ENCODE measurements around the gene HNRNPH3.

Gene HNRNPH3

DNA sequence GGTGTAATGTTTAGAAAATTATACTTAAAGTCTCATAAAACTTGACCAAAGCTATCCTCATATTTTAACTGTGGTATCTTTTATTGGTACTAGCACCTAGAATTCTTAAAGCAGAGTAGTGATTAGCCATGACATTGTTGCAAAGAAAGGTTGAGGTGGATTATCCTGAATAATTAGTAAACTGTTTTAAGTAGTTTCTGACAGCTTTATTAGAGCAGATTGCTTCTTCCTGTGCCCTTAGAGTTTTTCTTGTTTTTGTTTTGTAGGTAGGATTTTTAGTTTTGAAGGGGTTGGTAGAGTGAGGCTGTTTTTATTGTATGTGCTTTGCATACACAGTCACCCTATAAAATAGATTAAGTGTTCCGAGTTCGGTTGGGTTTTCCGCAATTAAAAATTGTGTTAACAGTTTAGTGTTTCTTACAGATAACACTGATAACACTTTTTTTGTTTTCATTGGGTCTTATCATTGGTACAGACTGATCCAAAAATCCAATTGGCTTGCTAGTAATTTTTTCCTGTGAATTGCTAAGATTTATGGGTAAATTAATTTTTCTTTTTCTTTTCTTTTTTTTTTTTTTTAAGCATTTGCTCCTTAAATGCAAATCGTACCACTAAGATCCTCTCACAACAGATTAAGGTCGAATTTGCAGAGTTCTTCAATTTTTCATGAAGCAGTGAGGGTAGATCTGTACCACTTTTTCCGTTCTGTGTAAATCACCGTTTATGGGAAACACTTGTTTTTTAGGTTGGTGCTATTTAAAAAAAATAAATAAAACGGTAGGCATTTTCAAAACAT lies 3.0 kb downstream of the HNRNPH3 start:
- Histone ChIP-seq H3K79me2 (ENCODE audit: insufficient read depth, low read length) (peaks cover 76% of the 10 kb centered on the region), H3K36me3 (ENCODE audit: insufficient read depth, low read length) (peaks cover 70% of the 10 kb centered on the region), H2AFZ (ENCODE audit: low read length) (no peak overlapping the region), H3K4me3 (ENCODE audit: low read depth, low read length, poor library complexity, severe bottlenecking) (peak overlapping the region; percentile 91), H3K4me1 (ENCODE audit: insufficient read depth, low read length, severe bottlenecking) (peaks cover 54% of the 10 kb centered on the region), H4K20me1 (ENCODE audit: insufficient read depth, low read length) (0 out of 2 replicates have a peak, but pooled peaks cover 11% of the 10 kb centered on the region), H3K9ac (ENCODE audit: low read length) (peak overlapping the region; percentile 95), H3K27me3 (ENCODE audit: insufficient read depth, low read length) (no peaks in the 10 kb centered on the region), H3K4me2 (ENCODE audit: low read length) (peak overlapping the region; percentile 89), H3K9me2 (ENCODE audit: low read depth, low read length) (no peaks in the 10 kb centered on the region), H3K9me3 (ENCODE audit: low read length) (no peaks in the 10 kb centered on the region), H3F3A (ENCODE audit: insufficient read depth, low read length) (no peaks in the 10 kb centered on the region), H3K27ac (ENCODE audit: low read depth, low read length, poor library complexity, severe bottlenecking) (peak overlapping the region; percentile 37)
- TF ChIP-seq EZH2 (IDR thresholded peaks at IDR 0.05; ENCODE audit: borderline replicate concordance, low read length) = no peak
- TF ChIP-seq, protein P1, sequence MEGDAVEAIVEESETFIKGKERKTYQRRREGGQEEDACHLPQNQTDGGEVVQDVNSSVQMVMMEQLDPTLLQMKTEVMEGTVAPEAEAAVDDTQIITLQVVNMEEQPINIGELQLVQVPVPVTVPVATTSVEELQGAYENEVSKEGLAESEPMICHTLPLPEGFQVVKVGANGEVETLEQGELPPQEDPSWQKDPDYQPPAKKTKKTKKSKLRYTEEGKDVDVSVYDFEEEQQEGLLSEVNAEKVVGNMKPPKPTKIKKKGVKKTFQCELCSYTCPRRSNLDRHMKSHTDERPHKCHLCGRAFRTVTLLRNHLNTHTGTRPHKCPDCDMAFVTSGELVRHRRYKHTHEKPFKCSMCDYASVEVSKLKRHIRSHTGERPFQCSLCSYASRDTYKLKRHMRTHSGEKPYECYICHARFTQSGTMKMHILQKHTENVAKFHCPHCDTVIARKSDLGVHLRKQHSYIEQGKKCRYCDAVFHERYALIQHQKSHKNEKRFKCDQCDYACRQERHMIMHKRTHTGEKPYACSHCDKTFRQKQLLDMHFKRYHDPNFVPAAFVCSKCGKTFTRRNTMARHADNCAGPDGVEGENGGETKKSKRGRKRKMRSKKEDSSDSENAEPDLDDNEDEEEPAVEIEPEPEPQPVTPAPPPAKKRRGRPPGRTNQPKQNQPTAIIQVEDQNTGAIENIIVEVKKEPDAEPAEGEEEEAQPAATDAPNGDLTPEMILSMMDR (IDR thresholded peaks at IDR 0.05; ENCODE audit: low read length) = no peak

DNA sequence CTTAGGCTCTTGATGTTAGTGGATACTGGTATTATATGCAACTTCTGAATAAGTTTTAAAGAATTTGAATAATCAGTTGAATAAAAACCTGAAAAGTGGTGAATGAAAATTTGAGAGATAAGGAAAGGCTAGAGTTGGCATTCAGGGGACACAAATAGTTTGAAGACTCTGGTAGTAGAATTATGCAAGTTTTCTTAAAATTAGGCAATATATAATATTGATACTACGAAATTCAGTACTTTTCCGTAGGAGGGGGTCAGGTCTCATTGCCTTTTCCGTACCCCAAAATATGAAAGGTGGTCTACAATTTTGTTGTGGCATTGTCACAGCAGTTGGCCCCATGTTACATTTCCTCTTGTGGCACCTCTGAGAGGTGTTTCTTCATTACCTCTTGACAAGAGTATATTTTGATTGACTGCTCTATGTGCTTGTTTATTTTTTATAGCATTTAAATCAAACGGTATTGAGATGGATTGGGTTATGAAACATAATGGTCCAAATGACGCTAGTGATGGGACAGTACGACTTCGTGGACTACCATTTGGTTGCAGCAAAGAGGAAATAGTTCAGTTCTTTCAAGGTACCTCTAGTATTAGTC lies 5.0 kb downstream of the HNRNPH3 start:
- no peak overlapping the region for H3K27ac ChIP-seq (ENCODE audit: low read depth, low read length, poor library complexity, severe bottlenecking)
- H2AFZ ChIP-seq (ENCODE audit: low read length) = no peak overlapping the region
- peak overlapping the region; percentile 89 for H3K4me2 ChIP-seq (ENCODE audit: low read length)
- H3K27me3 ChIP-seq (ENCODE audit: insufficient read depth, low read length) = no peaks in the 10 kb centered on the region
- TF ChIP-seq EZH2 (IDR thresholded peaks at IDR 0.05; ENCODE audit: borderline replicate concordance, low read length) = no peak
- TF ChIP-seq, protein P1 (IDR thresholded peaks at IDR 0.05; ENCODE audit: low read length) = no peak
- peak overlapping the region; percentile 91 for H3K4me3 ChIP-seq (ENCODE audit: low read depth, low read length, poor library complexity, severe bottlenecking)
- peaks cover 82% of the 10 kb centered on the region for H3K79me2 ChIP-seq (ENCODE audit: insufficient read depth, low read length)
- no peaks in the 10 kb centered on the region for H3K9me3 ChIP-seq (ENCODE audit: low read length)
- peaks cover 39% of the 10 kb centered on the region for H3K4me1 ChIP-seq (ENCODE audit: insufficient read depth, low read length, severe bottlenecking)
- H3K36me3 ChIP-seq (ENCODE audit: insufficient read depth, low read length) = peaks cover 90% of the 10 kb centered on the region
- H3K9ac ChIP-seq (ENCODE audit: low read length) = peak overlapping the region; percentile 27; the same call in 1 of the 2 replicates
- H3K9me2 ChIP-seq (ENCODE audit: low read depth, low read length) = no peaks in the 10 kb centered on the region
- 0 out of 2 replicates have a peak, but pooled peaks cover 11% of the 10 kb centered on the region for H4K20me1 ChIP-seq (ENCODE audit: insufficient read depth, low read length)
- H3F3A ChIP-seq (ENCODE audit: insufficient read depth, low read length) = no peaks in the 10 kb centered on the region

DNA sequence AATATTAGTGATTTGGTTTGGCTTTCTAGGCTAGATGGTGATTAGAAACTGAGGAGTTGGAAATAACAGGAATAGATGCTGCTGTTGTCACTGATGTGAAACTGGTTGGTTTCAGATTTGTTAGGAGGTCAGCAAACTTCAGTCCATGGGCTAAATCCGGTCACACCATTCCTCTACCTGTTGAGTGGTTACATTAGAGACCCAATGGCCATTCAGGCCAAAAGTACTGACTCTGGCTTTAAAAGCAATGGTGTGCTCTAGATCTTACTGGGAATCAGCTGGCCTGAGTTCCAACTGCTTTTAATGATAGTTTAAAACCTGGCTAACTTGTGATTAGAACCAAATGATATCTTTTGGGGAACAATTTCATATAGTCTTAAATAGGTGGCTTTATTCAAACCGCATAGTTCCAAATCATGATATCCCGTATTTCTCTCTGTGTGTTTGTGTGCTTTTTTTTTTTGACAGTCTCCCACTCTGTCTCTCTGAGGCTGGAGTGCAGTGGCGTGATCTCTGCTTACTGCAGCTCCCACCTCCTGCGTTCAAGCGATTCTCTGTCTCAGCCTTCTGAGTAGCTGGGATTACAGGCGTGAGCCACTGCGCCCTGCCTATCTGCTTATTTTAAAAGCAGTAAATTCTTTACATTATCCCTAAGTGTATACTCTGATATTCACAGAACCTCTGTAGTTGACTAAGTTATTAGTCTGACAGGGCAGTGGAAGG lies 8.7 kb downstream of the HNRNPH3 start:
- no peak for TF ChIP-seq EZH2 (IDR thresholded peaks at IDR 0.05; ENCODE audit: borderline replicate concordance, low read length)
- TF ChIP-seq, protein P1 (IDR thresholded peaks at IDR 0.05; ENCODE audit: low read length) = no peak
- Histone ChIP-seq H3K36me3 (ENCODE audit: insufficient read depth, low read length) (peaks cover 99% of the 10 kb centered on the region), H3K79me2 (ENCODE audit: insufficient read depth, low read length) (peaks cover 46% of the 10 kb centered on the region), H3K9me2 (ENCODE audit: low read depth, low read length) (no peaks in the 10 kb centered on the region), H3K4me3 (ENCODE audit: low read depth, low read length, poor library complexity, severe bottlenecking) (no peak overlapping the region), H2AFZ (ENCODE audit: low read length) (no peak overlapping the region), H3K27ac (ENCODE audit: low read depth, low read length, poor library complexity, severe bottlenecking) (no peak overlapping the region), H3K27me3 (ENCODE audit: insufficient read depth, low read length) (no peaks in the 10 kb centered on the region), H4K20me1 (ENCODE audit: insufficient read depth, low read length) (0 out of 2 replicates have a peak, but pooled peaks cover 11% of the 10 kb centered on the region), H3K9ac (ENCODE audit: low read length) (no peak overlapping the region), H3K4me1 (ENCODE audit: insufficient read depth, low read length, severe bottlenecking) (peaks cover 23% of the 10 kb centered on the region), H3K9me3 (ENCODE audit: low read length) (no peaks in the 10 kb centered on the region), H3F3A (ENCODE audit: insufficient read depth, low read length) (peaks cover 6% of the 10 kb centered on the region; the same call in 1 of the 2 replicates), H3K4me2 (ENCODE audit: low read length) (no peak overlapping the region)
